Cardiac fibroblast (primary cell): ENCODE data around the gene FAAP100.
A peak's percentile ranks its signal among the peaks of the same experiment; 100 is the strongest.
"Not testable (repeated sequence)": the region's sequence is repeated elsewhere in the genome, so short reads cannot be mapped to it uniquely, and the experiment has no call there.

Source experiments
- DNase-seq, 2 donors: peaks; one replicate each; pipeline versions ENCODE4 v3.0.0 to v3.0.0-alpha.2; 2010; ENCODE audit warnings: low read depth in 2 of 2
- H3K4me3 ChIP-seq, 2 donors: replicated peaks in 1 of 2; 1 replicate in 1 of 2; 2 replicates in 1 of 2; pipeline ENCODE4 v1.5.1; 2011; ENCODE audit warnings: low read depth in 2 of 2, low read length in 2 of 2, mild to moderate bottlenecking in 2 of 2, moderate library complexity in 1 of 2
- TF ChIP-seq, protein P1 (sequence below): IDR thresholded peaks from one replicate; pipeline ENCODE4 v1.5.1; 2011; ENCODE audit warnings: low read depth, mild to moderate bottlenecking, low read length, inconsistent platforms

FAAP100 gene

DNA sequence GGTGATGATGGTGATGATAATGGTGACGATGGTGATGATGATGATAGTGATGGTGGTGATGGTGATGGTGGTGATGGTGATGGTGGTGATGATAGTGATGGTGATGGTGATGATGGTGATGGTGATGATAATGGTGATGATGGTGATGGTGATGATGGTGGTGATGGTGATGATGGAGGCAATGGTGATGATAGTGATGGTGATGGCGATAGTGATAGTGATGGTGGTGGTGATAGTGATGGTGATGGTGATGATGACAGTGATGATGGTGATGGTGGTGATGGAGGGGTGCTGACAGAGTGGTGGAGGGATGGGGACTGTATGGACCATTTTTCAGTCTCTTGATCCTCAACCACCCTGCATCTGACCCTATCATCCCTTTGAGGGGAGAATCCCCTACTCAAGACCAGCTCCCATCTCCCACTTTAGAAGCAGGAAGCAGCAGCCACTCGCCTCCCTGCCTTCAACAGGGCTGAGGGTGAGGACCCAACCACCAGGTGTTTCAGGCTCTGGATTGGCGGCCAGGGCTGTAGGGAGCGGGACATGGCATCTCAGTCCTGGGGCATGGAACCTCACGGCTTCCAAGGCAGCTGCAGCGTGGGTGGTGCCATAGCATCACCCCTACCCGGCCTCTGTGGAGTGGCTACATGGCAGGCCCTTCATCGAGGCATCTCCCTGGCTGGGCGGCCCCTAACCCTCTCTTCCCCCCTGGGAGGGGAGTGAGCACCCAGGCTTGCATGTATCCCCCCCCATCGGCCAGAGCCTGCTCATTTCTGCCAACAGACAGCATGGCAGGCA lies 19.5 kb downstream of the FAAP100 start:
- TF ChIP-seq, protein P1, sequence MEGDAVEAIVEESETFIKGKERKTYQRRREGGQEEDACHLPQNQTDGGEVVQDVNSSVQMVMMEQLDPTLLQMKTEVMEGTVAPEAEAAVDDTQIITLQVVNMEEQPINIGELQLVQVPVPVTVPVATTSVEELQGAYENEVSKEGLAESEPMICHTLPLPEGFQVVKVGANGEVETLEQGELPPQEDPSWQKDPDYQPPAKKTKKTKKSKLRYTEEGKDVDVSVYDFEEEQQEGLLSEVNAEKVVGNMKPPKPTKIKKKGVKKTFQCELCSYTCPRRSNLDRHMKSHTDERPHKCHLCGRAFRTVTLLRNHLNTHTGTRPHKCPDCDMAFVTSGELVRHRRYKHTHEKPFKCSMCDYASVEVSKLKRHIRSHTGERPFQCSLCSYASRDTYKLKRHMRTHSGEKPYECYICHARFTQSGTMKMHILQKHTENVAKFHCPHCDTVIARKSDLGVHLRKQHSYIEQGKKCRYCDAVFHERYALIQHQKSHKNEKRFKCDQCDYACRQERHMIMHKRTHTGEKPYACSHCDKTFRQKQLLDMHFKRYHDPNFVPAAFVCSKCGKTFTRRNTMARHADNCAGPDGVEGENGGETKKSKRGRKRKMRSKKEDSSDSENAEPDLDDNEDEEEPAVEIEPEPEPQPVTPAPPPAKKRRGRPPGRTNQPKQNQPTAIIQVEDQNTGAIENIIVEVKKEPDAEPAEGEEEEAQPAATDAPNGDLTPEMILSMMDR, result no peak
- no peak for DNase-seq
- H3K4me3 ChIP-seq, result no peak overlapping the region

DNA sequence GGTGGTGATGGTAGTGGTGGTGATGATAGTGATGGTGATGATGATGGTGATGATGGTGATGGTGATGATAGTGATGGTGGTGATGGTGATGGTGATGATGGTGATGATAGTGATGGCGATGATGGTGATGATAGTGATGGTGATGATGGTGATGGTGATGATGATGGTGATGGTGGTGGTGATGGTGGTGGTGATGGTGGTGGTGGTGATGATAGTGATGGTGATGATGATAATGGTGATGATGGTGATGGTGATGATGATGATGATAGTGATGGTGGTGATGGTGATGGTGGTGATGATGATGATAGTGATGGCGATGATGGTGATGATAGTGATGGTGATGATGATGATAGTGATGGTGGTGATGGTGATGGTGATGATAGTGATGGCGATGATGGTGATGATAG lies 20.2 kb downstream of the FAAP100 start:
- not testable (repeated sequence) for H3K4me3 ChIP-seq, DNase-seq

DNA sequence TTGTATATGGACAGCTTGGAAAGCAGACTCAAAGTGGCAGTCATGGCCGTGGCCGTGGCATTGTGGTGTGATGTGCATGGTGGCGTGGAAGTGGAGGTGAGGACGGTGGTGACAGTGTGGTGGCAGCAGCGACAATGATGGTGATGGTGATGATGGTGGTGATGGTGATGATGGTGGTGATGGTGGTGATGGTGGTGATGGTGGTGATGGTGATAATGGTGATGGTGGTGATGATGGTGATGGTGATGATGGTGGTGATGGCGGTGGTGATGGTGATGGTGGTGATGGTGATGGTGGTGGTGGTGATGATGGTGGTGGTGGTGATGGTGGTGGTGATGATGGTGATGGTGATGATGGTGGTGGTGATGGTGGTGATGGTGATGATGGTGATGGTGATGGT lies 21.1 kb downstream of the FAAP100 start:
- H3K4me3 ChIP-seq, DNase-seq: not testable (repeated sequence)

DNA sequence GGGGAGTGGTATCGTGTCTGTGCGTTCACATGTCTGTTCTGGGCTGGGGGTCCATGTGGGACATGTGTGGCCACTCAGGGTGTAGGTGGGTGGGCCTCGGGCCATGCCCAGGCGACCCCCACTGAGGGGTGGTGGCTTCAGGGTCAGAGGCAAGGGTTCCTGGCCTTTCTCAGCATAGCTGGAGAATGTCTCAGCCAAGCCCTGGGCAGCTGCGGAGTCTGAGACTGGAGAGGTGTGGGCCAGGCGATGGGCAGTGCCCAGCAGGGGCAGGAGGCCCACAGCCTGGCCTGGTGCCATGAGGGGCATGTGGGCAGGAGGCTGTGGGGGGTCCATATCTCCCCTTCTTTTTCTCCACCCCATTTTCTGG lies 22.7 kb downstream of the FAAP100 start:
- DNase-seq, result no peak
- TF ChIP-seq, protein P1, result no peak
- H3K4me3 ChIP-seq, result no peak overlapping the region

DNA sequence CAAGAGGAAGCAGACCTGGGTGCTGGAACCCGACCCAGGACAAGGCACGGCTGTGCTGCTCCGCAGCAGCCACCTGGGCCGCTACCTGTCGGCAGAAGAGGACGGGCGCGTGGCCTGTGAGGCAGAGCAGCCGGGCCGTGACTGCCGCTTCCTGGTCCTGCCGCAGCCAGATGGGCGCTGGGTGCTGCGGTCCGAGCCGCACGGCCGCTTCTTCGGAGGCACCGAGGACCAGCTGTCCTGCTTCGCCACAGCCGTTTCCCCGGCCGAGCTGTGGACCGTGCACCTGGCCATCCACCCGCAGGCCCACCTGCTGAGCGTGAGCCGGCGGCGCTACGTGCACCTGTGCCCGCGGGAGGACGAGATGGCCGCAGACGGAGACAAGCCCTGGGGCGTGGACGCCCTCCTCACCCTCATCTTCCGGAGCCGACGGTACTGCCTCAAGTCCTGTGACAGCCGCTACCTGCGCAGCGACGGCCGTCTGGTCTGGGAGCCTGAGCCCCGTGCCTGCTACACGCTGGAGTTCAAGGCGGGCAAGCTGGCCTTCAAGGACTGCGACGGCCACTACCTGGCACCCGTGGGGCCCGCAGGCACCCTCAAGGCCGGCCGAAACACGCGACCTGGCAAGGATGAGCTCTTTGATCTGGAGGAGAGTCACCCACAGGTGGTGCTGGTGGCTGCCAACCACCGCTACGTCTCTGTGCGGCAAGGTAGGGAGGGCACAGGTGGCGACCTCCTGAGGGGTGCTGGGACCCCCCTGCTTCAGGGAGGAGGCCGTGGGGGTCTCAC lies 23.3 kb downstream of the FAAP100 start:
- no peak for DNase-seq
- H3K4me3 ChIP-seq, result no peak overlapping the region
- TF ChIP-seq, protein P1, result no peak

DNA sequence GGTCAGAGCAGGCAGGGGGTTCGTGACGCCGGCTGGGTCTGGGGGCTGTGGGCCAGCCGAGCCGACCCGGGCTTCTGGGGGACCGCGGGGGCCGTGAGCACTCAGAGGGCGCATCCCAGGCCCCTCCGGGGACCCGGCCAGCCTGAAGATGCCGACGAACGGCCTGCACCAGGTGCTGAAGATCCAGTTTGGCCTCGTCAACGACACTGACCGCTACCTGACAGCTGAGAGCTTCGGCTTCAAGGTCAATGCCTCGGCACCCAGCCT lies 23.8 kb downstream of the FAAP100 start:
- no peak for DNase-seq
- TF ChIP-seq, protein P1, result no peak

DNA sequence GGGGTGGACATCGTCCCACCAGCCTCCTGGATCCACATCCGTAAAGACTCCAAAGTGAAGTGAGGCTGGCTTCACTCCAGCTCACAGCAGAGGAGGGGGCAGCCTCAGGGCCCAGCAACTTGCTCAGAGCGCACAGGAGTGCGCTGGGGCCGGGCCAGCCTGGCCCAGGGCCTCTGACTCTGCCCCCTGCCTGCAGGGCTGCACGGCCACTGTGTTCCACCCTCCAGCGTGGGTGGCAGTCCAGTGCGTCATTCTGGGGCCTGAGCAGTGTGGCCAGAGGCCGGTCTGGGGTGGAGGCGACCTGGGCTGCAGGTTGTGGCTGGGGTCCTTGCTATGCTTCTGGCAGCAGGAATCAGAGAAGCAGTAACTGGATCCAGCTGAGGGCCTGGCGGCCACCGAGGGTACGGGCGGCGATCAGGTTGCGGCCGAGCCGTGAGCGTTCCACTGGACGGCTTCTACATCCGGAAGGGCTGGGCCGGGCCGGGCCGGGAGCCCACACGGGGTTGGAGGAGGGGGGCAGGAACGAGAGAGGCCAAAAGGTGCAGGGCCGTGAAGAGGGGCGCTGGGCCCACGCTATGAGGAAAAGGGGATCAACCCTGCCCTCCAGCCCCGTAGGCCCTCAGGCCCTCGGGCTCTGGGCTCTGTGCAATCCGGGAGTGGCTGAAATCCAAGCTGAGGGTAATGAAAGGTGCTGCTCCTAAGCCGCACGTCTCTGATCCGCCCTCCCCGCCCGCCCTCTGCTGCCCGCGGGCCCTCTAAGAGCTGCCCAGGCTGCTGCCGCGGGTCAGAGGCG lies 24.4 kb downstream of the FAAP100 start, which contains the start of gene FSCN2:
Gene FSCN2 (plus strand): TSS at position 787 of the 793 bp plus-strand sequence. CDS start 155 bp downstream, outside the sequence.
- DNase-seq, result no peak
- TF ChIP-seq, protein P1, result peak; percentile 33
- no peak within 1 kb of the TSS for H3K4me3 ChIP-seq

More for the DNA sequence above, 23.8 kb downstream of the FAAP100 start:
- H3K4me3 ChIP-seq, result no peak overlapping the region
